K562 (cell line): ENCODE data around the gene CMIP. TPM values are rescaled to one million over a fixed set of nuclear protein-coding genes. Genes with fewer than 3 reads are reported as not detected.
A peak's percentile ranks its signal among the peaks of the same experiment; 100 is the strongest.

Source experiments
- CTBP1 ChIP-seq: fragments of 450-650 bp; IDR thresholded peaks from 2 replicates; pipeline ENCODE4 v1.6.1; 2016; ENCODE audit warnings: borderline replicate concordance
- NCOA4 ChIP-seq: fragments of 450-650 bp; IDR thresholded peaks from 2 replicates; pipeline ENCODE4 v1.6.1; 2018; ENCODE audit warnings: mild to moderate bottlenecking; ENCODE audit not compliant: partially characterized antibody
- NFE2 ChIP-seq: IDR thresholded peaks from 2 replicates; pipeline ENCODE4 v1.6.1; 2014; ENCODE audit warnings: antibody characterized with exemption, low read depth
- POLR3A ChIP-seq: IDR thresholded peaks from 2 replicates; pipeline ENCODE4 v1.6.1; 2011; ENCODE audit warnings: borderline replicate concordance, mild to moderate bottlenecking, moderate library complexity; ENCODE audit not compliant: insufficient read length, insufficient read depth; ENCODE audit errors: extremely low read depth
- microRNA-seq: library from miRNA; unstranded; fragments of <30 nt; microRNA quantifications from one replicate; pipeline ENCODE4, GENCODE V29; 2018; ENCODE audit warnings: borderline microRNAs expressed
- polyA plus RNA-seq, 8 experiments: library from polyadenylated mRNA; depleted of rRNA in 4 of 8; stranded (reverse) in 5 of 8; unstranded in 3 of 8; fragments of >200 nt; fragmentation: Nextera tagmentation in 2 of 8; fragmentation: Illumina TruSeq in 1 of 8; extraction: Ambion mirVana in 2 of 8; extraction: Trizol in 1 of 8; gene quantifications; 2 replicates each; pipeline versions ENCODE4 v1.2.1 to v1.2.3, GENCODE V29; 2011 to 2014; ENCODE audit warnings: inconsistent platforms in 1 of 8, missing spikeins in 1 of 8
- small RNA-seq: library from RNA; depleted of rRNA; stranded (forward); fragments of <200 nt; gene quantifications from one replicate; pipeline ENCODE3, GENCODE V24; 2014
- total RNA-seq, 7 experiments: library from RNA; depleted of rRNA in 6 of 7; stranded (reverse); fragments of >200 nt in 6 of 7; fragmentation: Illumina TruSeq in 2 of 7; extraction: Trizol in 2 of 7; gene quantifications; 2 replicates each; pipeline versions ENCODE4 v1.2.1 to v1.2.3, GENCODE V29; 2011 to 2021; ENCODE audit warnings: low replicate concordance in 1 of 7
- TF ChIP-seq, protein P1 (sequence below): fragments of 200-800 bp; sonication (Bioruptor generic); IDR thresholded peaks from 2 replicates; pipeline ENCODE4 v1.6.1; 2017; ENCODE audit warnings: missing genetic modification characterization, missing compliant biosample characterization
- TF ChIP-seq, protein P2 (sequence below): fragments of 250-450 bp; sonication (Bioruptor Pico); IDR thresholded peaks from 2 replicates; pipeline ENCODE4 v1.4.0; 2020; ENCODE audit warnings: mild to moderate bottlenecking, moderate library complexity
- TF ChIP-seq, protein P3 (sequence below): fragments of 200-800 bp; sonication (Bioruptor generic); IDR thresholded peaks from 2 replicates; pipeline ENCODE4 v1.6.1; 2017; ENCODE audit warnings: missing genetic modification characterization, missing compliant biosample characterization

Gene CMIP
- total and polyA plus RNA-seq, 9 of the 15 experiments (the other 6 are each of a cell fraction or from before 2014, with no cell fraction given): 0.94 to 82.5 (median 10.3) TPM

DNA sequence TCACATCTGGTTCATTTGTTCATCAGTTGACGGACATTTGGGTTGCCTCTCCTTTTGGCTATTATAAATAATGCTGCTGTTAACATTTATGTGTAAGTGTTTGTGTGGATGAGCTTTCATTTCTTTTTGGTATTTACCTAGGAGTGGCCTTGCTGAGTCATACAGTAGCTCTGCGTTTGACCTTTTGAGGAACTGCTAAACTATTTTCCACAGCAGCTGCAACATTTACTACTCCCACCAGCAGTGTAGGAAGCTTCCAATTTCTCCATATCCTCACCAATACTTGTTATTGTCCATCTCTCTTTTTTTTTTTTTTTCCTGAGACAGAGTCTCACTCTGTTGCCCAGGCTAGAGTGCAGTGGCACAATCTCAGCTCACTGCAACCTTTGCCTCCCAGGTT, 313.8 kb downstream of the CMIP start (continued):
- TF ChIP-seq, protein P1, sequence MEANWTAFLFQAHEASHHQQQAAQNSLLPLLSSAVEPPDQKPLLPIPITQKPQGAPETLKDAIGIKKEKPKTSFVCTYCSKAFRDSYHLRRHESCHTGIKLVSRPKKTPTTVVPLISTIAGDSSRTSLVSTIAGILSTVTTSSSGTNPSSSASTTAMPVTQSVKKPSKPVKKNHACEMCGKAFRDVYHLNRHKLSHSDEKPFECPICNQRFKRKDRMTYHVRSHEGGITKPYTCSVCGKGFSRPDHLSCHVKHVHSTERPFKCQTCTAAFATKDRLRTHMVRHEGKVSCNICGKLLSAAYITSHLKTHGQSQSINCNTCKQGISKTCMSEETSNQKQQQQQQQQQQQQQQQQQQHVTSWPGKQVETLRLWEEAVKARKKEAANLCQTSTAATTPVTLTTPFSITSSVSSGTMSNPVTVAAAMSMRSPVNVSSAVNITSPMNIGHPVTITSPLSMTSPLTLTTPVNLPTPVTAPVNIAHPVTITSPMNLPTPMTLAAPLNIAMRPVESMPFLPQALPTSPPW (CRISPR knock-in tag): no peak
- TF ChIP-seq, protein P2, sequence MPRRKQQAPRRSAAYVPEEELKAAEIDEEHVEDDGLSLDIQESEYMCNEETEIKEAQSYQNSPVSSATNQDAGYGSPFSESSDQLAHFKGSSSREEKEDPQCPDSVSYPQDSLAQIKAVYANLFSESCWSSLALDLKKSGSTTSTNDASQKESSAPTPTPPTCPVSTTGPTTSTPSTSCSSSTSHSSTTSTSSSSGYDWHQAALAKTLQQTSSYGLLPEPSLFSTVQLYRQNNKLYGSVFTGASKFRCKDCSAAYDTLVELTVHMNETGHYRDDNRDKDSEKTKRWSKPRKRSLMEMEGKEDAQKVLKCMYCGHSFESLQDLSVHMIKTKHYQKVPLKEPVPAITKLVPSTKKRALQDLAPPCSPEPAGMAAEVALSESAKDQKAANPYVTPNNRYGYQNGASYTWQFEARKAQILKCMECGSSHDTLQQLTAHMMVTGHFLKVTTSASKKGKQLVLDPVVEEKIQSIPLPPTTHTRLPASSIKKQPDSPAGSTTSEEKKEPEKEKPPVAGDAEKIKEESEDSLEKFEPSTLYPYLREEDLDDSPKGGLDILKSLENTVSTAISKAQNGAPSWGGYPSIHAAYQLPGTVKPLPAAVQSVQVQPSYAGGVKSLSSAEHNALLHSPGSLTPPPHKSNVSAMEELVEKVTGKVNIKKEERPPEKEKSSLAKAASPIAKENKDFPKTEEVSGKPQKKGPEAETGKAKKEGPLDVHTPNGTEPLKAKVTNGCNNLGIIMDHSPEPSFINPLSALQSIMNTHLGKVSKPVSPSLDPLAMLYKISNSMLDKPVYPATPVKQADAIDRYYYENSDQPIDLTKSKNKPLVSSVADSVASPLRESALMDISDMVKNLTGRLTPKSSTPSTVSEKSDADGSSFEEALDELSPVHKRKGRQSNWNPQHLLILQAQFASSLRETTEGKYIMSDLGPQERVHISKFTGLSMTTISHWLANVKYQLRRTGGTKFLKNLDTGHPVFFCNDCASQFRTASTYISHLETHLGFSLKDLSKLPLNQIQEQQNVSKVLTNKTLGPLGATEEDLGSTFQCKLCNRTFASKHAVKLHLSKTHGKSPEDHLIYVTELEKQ: no peak
- TF ChIP-seq NFE2 (peak; percentile 84), NCOA4 (no peak), POLR3A (no peak), CTBP1 (no peak)
- TF ChIP-seq, protein P3, sequence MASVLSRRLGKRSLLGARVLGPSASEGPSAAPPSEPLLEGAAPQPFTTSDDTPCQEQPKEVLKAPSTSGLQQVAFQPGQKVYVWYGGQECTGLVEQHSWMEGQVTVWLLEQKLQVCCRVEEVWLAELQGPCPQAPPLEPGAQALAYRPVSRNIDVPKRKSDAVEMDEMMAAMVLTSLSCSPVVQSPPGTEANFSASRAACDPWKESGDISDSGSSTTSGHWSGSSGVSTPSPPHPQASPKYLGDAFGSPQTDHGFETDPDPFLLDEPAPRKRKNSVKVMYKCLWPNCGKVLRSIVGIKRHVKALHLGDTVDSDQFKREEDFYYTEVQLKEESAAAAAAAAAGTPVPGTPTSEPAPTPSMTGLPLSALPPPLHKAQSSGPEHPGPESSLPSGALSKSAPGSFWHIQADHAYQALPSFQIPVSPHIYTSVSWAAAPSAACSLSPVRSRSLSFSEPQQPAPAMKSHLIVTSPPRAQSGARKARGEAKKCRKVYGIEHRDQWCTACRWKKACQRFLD (CRISPR knock-in tag): no peak

Small RNA genes within 50 kb of the gene (microRNA-seq; reads per million reads assigned to microRNA genes)
- gene MIR6504 (not detected), gene MIR7854 (5.3 reads per million, percentile 48 among the genes with 10 or more reads in this experiment)

Small RNA genes within 50 kb of the gene (small RNA-seq; reads per million reads assigned to genes)
- gene MIR6504 (not detected), gene MIR7854 (0.33 reads per million)

Other genes with a start within 250 kb of the CMIP start
- not detected in 2 replicates for gene BCO1, start 206.1 kb upstream of the CMIP start, total RNA-seq (2014; rRNA removed)
- not detected in 2 replicates for gene BCO1, start 206.1 kb upstream of the CMIP start, total RNA-seq (2014; rRNA removed; fragmentation: Illumina TruSeq; extraction: Trizol)
- gene BCO1, start 206.1 kb upstream of the CMIP start, total RNA-seq (2015; rRNA removed; fragmentation: Illumina TruSeq; extraction: Trizol): not detected in 2 replicates
- gene BCO1, start 206.1 kb upstream of the CMIP start, total RNA-seq (2021): not detected in 2 replicates
- not detected in 2 replicates for gene BCO1, start 206.1 kb upstream of the CMIP start, polyA plus RNA-seq (2011; rRNA removed)
- not detected in 2 replicates for gene BCO1, start 206.1 kb upstream of the CMIP start, polyA plus RNA-seq (2014; fragmentation: Illumina TruSeq; extraction: Trizol)
- not detected for gene BCO1, start 206.1 kb upstream of the CMIP start, polyA plus RNA-seq (2014; fragmentation: Nextera tagmentation; extraction: Ambion mirVana)
- gene BCO1, start 206.1 kb upstream of the CMIP start, polyA plus RNA-seq (2014; rRNA removed): not detected in 2 replicates
- gene GAN, start 129.8 kb upstream of the CMIP start, total RNA-seq (2014; rRNA removed): 5.2 and 6.4 TPM in 2 replicates
- gene GAN, start 129.8 kb upstream of the CMIP start, total RNA-seq (2014; rRNA removed; fragmentation: Illumina TruSeq; extraction: Trizol): 10.8 and 13.0 TPM in 2 replicates
- gene GAN, start 129.8 kb upstream of the CMIP start, total RNA-seq (2015; rRNA removed; fragmentation: Illumina TruSeq; extraction: Trizol): 9.7 and 10.3 TPM in 2 replicates
- gene GAN, start 129.8 kb upstream of the CMIP start, total RNA-seq (2021): 14.2 and 15.1 TPM in 2 replicates
- 6.2 and 6.8 TPM in 2 replicates for gene GAN, start 129.8 kb upstream of the CMIP start, polyA plus RNA-seq (2011; rRNA removed)
- gene GAN, start 129.8 kb upstream of the CMIP start, polyA plus RNA-seq (2014; fragmentation: Illumina TruSeq; extraction: Trizol): 2.3 and 2.5 TPM in 2 replicates
- 1 to 10 TPM in 1 of 2 experiments, under 1 TPM in 1; 0.83 to 2.1 TPM for gene GAN, start 129.8 kb upstream of the CMIP start, polyA plus RNA-seq (2014; fragmentation: Nextera tagmentation; extraction: Ambion mirVana)
- 3.3 and 3.5 TPM in 2 replicates for gene GAN, start 129.8 kb upstream of the CMIP start, polyA plus RNA-seq (2014; rRNA removed)